Vagina (tissue), 2 donors: Measurements from ENCODE around the gene SLC38A9.

Experiments
- POLR2A ChIP-seq, 2 donors: fragments of 450-650 bp; IDR thresholded peaks; one replicate each; pipeline ENCODE4 v1.6.1; 2017; ENCODE audit warnings: antibody characterized with exemption in 2 of 2, mild to moderate bottlenecking in 2 of 2, moderate library complexity in 2 of 2
- POLR2AphosphoS5 ChIP-seq, 2 donors: sonication (generic); formaldehyde crosslinking; IDR thresholded peaks; one replicate each; pipeline ENCODE4 v1.9.0; 2017; ENCODE audit warnings: antibody characterized with exemption in 2 of 2, mild to moderate bottlenecking in 2 of 2, low read depth in 1 of 2; ENCODE audit not compliant: insufficient read depth in 1 of 2
- TF ChIP-seq, protein P1 (sequence below), 3 experiments: fragments of 450-650 bp in 2 of 3; fragments of 200-600 bp in 1 of 3; sonication (generic) in 1 of 3; IDR thresholded peaks; one replicate each; pipeline ENCODE4 v1.5.1; 2017 to 2019; ENCODE audit warnings: antibody characterized with exemption in 3 of 3, mild to moderate bottlenecking in 2 of 3, moderate library complexity in 2 of 3

DNA sequence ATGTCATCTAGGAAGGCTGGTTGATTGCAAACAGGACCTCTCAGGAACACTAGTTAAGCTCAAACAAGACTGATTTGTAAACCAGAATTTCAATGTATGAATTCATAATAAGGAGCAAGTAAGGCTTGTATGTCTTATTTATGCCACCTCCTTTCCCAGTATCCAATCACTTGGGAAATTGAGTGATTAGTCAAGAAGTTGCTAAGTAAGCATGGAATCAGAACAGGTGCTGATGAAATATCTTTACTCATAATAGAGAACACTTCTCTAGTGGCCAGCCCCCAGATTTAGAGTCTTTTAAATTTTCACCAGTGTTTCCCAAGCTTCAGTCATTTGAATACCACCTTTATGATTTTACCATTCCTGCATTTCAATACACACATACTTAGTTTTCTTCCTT, 20.5 kb upstream of the SLC38A9 start:
- TF ChIP-seq, protein P1, sequence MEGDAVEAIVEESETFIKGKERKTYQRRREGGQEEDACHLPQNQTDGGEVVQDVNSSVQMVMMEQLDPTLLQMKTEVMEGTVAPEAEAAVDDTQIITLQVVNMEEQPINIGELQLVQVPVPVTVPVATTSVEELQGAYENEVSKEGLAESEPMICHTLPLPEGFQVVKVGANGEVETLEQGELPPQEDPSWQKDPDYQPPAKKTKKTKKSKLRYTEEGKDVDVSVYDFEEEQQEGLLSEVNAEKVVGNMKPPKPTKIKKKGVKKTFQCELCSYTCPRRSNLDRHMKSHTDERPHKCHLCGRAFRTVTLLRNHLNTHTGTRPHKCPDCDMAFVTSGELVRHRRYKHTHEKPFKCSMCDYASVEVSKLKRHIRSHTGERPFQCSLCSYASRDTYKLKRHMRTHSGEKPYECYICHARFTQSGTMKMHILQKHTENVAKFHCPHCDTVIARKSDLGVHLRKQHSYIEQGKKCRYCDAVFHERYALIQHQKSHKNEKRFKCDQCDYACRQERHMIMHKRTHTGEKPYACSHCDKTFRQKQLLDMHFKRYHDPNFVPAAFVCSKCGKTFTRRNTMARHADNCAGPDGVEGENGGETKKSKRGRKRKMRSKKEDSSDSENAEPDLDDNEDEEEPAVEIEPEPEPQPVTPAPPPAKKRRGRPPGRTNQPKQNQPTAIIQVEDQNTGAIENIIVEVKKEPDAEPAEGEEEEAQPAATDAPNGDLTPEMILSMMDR (IDR thresholded peaks at IDR 0.05), result no peak
- TF ChIP-seq POLR2A (IDR thresholded peaks at IDR 0.05) (no peak), POLR2AphosphoS5 (IDR thresholded peaks at IDR 0.05; ENCODE audit: insufficient read depth in 1 of 2, low read depth in 1 of 2) (no peak)
